Left colon (tissue), 2 donors: ENCODE data around the gene IPO11. TPM values are rescaled to one million over a fixed set of nuclear protein-coding genes. Genes with fewer than 3 reads are reported as not detected.
"Not testable (repeated sequence)": the region's sequence is repeated elsewhere in the genome, so short reads cannot be mapped to it uniquely, and the experiment has no call there.

Source experiments
- ATAC-seq: fragments of 200-7000 bp; cut with Tn5 transposase; one replicate; pipeline ENCODE4 v1.9.1; 2020; ENCODE audit warnings: mild to moderate bottlenecking, moderate library complexity
- DNase-seq, 2 donors: peaks; one replicate each; pipeline ENCODE4 v3.0.0-alpha.2; 2020
- intact Hi-C, 2 donors: fragments of 100-400 bp; cut with DNase I in 1 of 2; cut with micrococcal nuclease in 1 of 2; formaldehyde crosslinking; loops; one replicate each; pipeline versions ENCODE4 v1.11.2 to v1.14.0; 2022; cut with DNase I, micrococcal nuclease
- total RNA-seq, 2 donors: library from RNA; stranded (reverse); fragmentation: NEBNext Ultra II Directional; extraction: Animal tissue kit (Norgen Biotek cat#: 25700); gene quantifications; one replicate each; pipeline ENCODE4 v1.2.1, GENCODE V29; 2021
- donor health status: DM: no; HTN: no; CAD: no.
- donor health status: DM: yes; HTN: yes; CAD: no.

Gene IPO11
- total RNA-seq, 2 donors from 2014 or later: 18.0 to 18.8 TPM

GRCh38 chr5:62555930-62556329 lies 143.4 kb downstream of the IPO11 start:
- ATAC-seq (no peak), DNase-seq (no peak)
- intact Hi-C loops: no loop called here

- intact Hi-C loops: no loop called here
- no peak for DNase-seq
- ATAC-seq: no peak
Measured at GRCh38 chr5:62558941-62559340, 146.4 kb downstream of the IPO11 start.

DNA sequence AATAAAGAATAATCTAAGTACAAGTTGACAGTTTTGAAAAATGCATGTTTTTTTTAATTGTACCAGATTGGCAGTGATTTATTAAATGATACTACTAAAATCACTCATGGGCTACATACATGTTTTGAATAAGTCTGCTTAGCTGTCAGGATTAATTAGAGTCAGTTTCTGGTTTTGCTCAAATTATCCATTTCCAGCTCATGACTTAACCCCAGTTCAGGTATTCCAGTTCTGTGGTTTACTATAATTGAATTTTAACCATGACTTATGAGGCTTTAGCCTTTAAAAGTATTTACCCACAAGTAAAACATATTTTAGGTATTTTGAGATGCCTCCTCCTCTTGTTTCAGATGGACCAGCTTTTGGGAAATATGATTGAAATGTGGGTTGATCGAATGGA lies 148.2 kb downstream of the IPO11 start:
- intact Hi-C loops: no loop called here
- DNase-seq (no peak), ATAC-seq (no peak)

DNA sequence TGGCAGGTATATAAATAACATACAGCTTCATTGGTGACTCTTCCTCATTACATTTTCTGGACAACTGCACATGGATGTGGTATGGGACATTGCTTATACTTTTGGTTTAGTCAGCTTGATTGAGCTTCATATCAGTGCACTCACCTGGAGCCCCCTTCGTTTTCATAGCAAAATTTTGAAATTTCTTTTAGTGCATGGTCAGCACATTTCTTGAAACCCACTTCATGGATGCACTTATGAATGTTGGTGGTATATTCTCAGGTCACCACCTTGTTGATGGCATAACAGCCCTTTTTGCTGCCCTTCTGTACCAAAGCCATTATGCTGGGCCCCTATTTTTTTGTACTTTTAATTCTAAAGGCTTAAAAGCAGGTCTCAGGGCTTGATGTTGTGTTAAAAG lies 149.3 kb downstream of the IPO11 start:
- DNase-seq: no peak
- intact Hi-C loops: no loop called here
- no peak for ATAC-seq

GRCh38 chr5:62562867-62563266 lies 150.3 kb downstream of the IPO11 start:
- no peak for DNase-seq
- no peak for ATAC-seq
- intact Hi-C loops: no loop called here

DNA sequence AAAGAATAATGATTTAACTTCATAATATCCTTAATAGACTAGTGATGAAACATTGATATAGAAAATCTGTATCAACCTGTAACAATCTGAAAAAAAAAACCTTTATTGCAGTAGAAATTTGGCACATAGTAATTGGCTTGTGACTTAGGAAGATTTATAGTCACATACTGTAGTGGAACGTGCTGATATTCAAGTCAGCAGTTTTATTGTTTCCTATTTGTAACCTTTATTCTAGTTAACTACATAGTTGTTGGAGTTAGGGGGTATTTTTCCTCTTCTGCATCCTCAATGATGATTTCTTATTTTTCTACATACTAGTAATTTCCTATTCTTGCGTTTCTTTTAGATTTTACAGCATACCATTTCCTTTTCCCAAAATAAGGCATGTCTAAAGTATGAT lies 151.5 kb downstream of the IPO11 start:
- no peak for DNase-seq
- no peak for ATAC-seq
- intact Hi-C loops: no loop called here

GRCh38 chr5:62565740-62566139 lies 153.2 kb downstream of the IPO11 start:
- intact Hi-C loops, ATAC-seq, DNase-seq: not testable (repeated sequence)

- no peak for ATAC-seq
- no peak for DNase-seq
- intact Hi-C loops: no loop called here
Measured at GRCh38 chr5:62568143-62568542, 155.6 kb downstream of the IPO11 start.

GRCh38 chr5:62568800-62569432 lies 156.4 kb downstream of the IPO11 start:
- DNase-seq (no peak), ATAC-seq (no peak)
- intact Hi-C loops: no loop called here

DNA sequence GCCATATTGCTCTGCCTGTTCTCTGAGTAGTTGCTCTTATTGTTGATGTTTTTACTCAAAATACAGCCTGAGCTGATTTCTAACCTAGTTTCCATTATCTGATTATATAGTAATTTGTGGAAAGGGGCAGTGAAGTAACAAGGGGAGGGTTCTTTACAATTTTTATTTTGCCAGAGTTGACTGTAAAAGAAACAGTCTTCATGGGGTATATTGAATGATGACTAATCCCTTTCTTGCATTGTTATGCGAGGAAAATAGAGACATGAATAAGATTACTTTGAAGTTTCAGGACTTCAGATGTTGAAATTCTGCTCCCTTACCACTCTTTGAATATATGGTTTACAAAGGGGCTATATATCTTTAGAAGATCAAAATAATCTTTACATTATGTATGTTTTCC lies 156.9 kb downstream of the IPO11 start:
- intact Hi-C loops: no loop called here
- DNase-seq (no peak), ATAC-seq (no peak)

DNA sequence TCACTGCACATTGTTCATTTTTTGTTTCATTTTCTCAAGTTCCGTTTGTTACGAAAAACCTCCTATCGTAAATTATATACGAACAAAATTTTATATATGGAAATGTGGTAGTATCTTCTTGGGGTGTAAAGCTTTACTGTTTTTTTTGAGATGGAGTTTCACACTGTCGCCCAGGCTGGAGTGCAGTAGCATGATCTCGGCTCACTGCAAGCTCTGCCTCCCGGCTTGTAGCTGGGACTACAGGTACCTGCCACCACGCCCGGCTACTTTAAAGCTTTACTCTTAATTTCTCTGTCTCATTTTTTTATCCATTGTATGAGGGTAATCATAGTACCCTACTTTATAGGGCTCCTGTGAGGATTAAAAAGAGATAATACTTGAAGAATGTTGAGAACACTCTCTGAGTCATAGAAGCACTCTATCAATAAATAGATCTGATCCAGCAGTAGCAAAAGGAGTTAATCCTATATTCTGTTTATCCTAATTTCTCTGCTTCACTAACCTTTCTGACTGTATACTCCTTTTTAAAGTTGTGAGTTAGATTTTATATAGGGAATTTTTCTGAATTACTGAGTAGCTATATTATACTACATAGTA lies 160.5 kb downstream of the IPO11 start:
- ATAC-seq (no peak), DNase-seq (no peak)
- intact Hi-C loops: no loop called here

GRCh38 chr5:62574599-62574998 lies 162.0 kb downstream of the IPO11 start:
- intact Hi-C loops: no loop called here
- ATAC-seq: no peak
- no peak for DNase-seq

- intact Hi-C loops: no loop called here
- peak; percentile 36 for ATAC-seq
- DNase-seq: no peak
Measured at GRCh38 chr5:62575066-62575465, 162.5 kb downstream of the IPO11 start.

DNA sequence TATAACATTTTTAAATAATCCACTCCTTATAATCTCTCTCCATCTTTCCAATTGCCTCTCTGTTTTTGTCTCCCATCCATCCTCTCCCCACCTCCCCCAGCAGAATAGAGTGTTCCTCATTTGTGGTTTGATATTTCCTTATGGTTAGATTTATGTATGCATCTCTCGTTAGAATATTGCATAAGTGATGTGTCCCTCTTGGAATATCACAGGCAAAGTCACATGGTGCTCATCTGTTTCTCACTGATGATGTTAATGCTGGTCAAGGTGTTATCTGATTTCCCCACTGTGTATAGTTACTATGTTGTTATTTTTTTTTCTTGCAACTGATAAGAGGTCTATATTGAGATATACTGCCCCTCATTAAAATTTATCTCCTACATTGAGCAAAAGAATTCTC lies 162.9 kb downstream of the IPO11 start:
- intact Hi-C loops: no loop called here
- ATAC-seq (no peak), DNase-seq (no peak)

DNA sequence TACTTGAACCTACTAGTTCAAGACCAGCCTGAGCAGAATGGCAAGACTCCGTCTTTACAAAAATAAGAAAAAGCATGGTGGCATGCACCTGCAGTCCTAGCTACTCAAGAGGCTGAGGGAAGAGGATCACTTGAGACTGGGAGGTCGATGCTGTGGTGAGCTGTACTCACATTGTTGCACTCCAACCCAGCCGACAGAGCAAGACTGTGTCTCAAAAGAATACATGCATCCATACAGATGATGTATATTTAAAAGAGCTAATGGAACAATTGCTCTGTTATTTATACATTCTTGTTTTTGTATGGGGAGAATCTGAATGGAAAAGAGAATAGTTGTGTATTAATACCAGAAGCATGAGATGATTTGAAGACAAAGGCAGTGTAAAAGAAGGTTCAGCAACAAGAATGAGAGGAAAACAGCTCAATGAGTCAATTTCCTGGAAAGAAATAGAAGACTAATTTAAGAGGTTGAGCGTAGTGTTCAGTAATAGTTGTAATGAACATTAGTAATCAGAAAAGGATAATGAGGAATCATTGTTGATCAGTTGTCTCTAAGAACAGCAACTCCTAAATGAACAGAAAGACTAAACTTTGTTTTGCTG lies 164.1 kb downstream of the IPO11 start:
- no peak for DNase-seq
- no peak for ATAC-seq
- intact Hi-C loops: no loop called here

GRCh38 chr5:62577488-62577887 lies 164.9 kb downstream of the IPO11 start:
- ATAC-seq (no peak), DNase-seq (no peak)
- intact Hi-C loops: no loop called here

DNA sequence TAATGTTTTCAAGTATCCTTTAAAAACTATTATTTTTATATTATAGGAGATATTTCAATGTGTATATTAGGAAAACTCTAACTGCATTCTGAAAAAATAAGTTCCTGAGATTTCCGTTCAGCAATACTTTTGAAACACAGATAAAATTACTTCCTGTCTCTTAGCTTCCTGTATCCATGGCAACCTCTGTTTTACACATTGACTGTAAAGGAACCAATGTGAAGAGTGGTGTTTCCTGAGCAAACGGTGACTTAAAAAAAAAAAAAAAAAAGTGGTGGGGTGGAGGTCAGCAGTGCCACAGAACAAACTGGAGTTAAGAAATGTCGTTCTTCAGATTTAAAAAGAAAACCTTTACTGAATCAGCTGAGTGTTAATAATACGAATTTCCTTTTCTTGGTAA lies 166.0 kb downstream of the IPO11 start, which contains the start of gene LRRC70:
Gene LRRC70, plus strand, starts transcription at position 280 of the 400 bp plus-strand sequence. CDS start 620 bp downstream, outside the sequence.
- DNase-seq (no peak), ATAC-seq (no peak)
- intact Hi-C loops: no loop called here

DNA sequence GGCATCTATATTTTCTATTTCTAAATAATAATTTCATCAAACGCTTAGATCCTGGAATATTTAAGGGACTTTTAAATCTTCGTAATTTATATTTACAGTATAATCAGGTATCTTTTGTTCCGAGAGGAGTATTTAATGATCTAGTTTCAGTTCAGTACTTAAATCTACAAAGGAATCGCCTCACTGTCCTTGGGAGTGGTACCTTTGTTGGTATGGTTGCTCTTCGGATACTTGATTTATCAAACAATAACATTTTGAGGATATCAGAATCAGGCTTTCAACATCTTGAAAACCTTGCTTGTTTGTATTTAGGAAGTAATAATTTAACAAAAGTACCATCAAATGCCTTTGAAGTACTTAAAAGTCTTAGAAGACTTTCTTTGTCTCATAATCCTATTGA lies 167.2 kb downstream of the IPO11 start:
- ATAC-seq: no peak
- intact Hi-C loops: no loop called here
- DNase-seq: no peak

GRCh38 chr5:62581836-62582597 lies 169.5 kb downstream of the IPO11 start:
- DNase-seq: no peak
- no peak for ATAC-seq
- intact Hi-C loops: no loop called here

- intact Hi-C loops: no loop called here
- ATAC-seq (no peak), DNase-seq (no peak)
Measured at GRCh38 chr5:62584391-62584790, 171.8 kb downstream of the IPO11 start.
